ENCODE results near the gene IPO9. TPM values are rescaled to one million over a fixed set of nuclear protein-coding genes. Genes with fewer than 3 reads are reported as not detected.
"Not testable (repeated sequence)": the region's sequence is repeated elsewhere in the genome, so short reads cannot be mapped to it uniquely, and the experiment has no call there.

IPO9 gene
- total RNA-seq, 2 donors from 2014 or later, result 108 to 133 TPM

- Mint-ChIP-seq H3K4me3 (no peak overlapping the region), H3K27ac (peak overlapping the region; percentile 8), H3K27me3 (ENCODE audit: insufficient read depth) (no peaks in the 10 kb centered on the region), H3K36me3 (ENCODE audit: low read depth) (peaks cover 35% of the 10 kb centered on the region), H3K4me1 (peaks cover 26% of the 10 kb centered on the region), H3K9me3 (no peaks in the 10 kb centered on the region)
- H3K27ac ChIP-seq (ENCODE audit: low read depth, low read length), result no peak overlapping the region
- peaks cover 12% of the 10 kb centered on the region for H3K4me1 ChIP-seq (ENCODE audit: control insufficient read depth, insufficient read depth, low read length)
- TF ChIP-seq, protein P1, sequence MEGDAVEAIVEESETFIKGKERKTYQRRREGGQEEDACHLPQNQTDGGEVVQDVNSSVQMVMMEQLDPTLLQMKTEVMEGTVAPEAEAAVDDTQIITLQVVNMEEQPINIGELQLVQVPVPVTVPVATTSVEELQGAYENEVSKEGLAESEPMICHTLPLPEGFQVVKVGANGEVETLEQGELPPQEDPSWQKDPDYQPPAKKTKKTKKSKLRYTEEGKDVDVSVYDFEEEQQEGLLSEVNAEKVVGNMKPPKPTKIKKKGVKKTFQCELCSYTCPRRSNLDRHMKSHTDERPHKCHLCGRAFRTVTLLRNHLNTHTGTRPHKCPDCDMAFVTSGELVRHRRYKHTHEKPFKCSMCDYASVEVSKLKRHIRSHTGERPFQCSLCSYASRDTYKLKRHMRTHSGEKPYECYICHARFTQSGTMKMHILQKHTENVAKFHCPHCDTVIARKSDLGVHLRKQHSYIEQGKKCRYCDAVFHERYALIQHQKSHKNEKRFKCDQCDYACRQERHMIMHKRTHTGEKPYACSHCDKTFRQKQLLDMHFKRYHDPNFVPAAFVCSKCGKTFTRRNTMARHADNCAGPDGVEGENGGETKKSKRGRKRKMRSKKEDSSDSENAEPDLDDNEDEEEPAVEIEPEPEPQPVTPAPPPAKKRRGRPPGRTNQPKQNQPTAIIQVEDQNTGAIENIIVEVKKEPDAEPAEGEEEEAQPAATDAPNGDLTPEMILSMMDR (conservative IDR thresholded peaks at IDR 0.05), result no peak
- H3K9me3 ChIP-seq (ENCODE audit: control insufficient read depth, low read length), result no peaks in the 10 kb centered on the region
- WGBS, 2 experiments (ENCODE audit: insufficient coverage in 1 of 2, insufficient read length in 1 of 2), result 58 to 86% methylated on average over 2 of the region's 2 CpGs
- no peak overlapping the region for H3K9ac ChIP-seq (ENCODE audit: extremely low read depth, low read length, poor library complexity, severe bottlenecking)
- H3K4me3 ChIP-seq (ENCODE audit: low read length), result no peak overlapping the region
- H3K27me3 ChIP-seq (ENCODE audit: control insufficient read depth, insufficient read depth, low read length, poor library complexity, severe bottlenecking), result no peaks in the 10 kb centered on the region
- no peak for DNase-seq
- peaks cover 12% of the 10 kb centered on the region for H3K36me3 ChIP-seq (ENCODE audit: control insufficient read depth, insufficient read depth, low read length)
These were observed 9.4 kb downstream of the IPO9 start for GRCh38 chr1:201838381-201838780.

DNA sequence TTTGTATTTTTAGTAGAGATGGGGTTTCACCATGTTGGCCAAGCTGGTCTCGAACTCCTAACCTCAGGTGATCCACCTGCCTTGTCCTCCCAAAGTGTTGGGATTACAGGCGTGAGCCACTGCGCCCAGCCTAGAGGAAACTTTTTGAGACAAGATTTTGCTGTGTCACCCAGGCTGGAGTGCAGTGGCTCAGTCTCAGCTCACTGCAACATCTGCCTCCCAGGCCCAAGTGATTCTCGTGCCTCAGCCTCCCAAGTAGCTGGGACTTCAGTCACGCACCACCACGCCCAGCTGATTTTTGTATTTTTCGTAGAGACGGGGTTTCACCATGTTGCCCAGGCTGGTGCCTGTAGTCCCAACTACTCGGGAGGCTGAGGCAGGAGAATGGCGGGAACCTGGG is 10.1 kb downstream of the IPO9 start:
- H3K9me3 Mint-ChIP-seq; H3K27me3 Mint-ChIP-seq (ENCODE audit: insufficient read depth); DNase-seq; H3K27me3 ChIP-seq (ENCODE audit: control insufficient read depth, insufficient read depth, low read length, poor library complexity, severe bottlenecking); H3K9ac ChIP-seq (ENCODE audit: extremely low read depth, low read length, poor library complexity, severe bottlenecking); H3K27ac Mint-ChIP-seq; H3K27ac ChIP-seq (ENCODE audit: low read depth, low read length); H3K9me3 ChIP-seq (ENCODE audit: control insufficient read depth, low read length); H3K4me3 Mint-ChIP-seq; H3K4me3 ChIP-seq (ENCODE audit: low read length): not testable (repeated sequence)
- WGBS, 2 experiments (ENCODE audit: insufficient coverage in 1 of 2, insufficient read length in 1 of 2), result 95 to 99% methylated on average over 9 to 10 of the region's 10 CpGs
- peaks cover 12% of the 10 kb centered on the region for H3K36me3 ChIP-seq (ENCODE audit: control insufficient read depth, insufficient read depth, low read length)
- Mint-ChIP-seq H3K36me3 (ENCODE audit: low read depth) (peaks cover 35% of the 10 kb centered on the region), H3K4me1 (peaks cover 26% of the 10 kb centered on the region)
- H3K4me1 ChIP-seq (ENCODE audit: control insufficient read depth, insufficient read depth, low read length), result peaks cover 12% of the 10 kb centered on the region

GRCh38 chr1:201840055-201840454 is 11.1 kb downstream of the IPO9 start:
- Histone ChIP-seq H3K9ac (ENCODE audit: extremely low read depth, low read length, poor library complexity, severe bottlenecking) (no peak overlapping the region), H3K4me1 (ENCODE audit: control insufficient read depth, insufficient read depth, low read length) (peaks cover 12% of the 10 kb centered on the region), H3K36me3 (ENCODE audit: control insufficient read depth, insufficient read depth, low read length) (peaks cover 12% of the 10 kb centered on the region), H3K4me3 (ENCODE audit: low read length) (no peak overlapping the region), H3K27ac (ENCODE audit: low read depth, low read length) (no peak overlapping the region), H3K9me3 (ENCODE audit: control insufficient read depth, low read length) (no peaks in the 10 kb centered on the region), H3K27me3 (ENCODE audit: control insufficient read depth, insufficient read depth, low read length, poor library complexity, severe bottlenecking) (no peaks in the 10 kb centered on the region)
- Mint-ChIP-seq H3K27ac (no peak overlapping the region), H3K4me3 (no peak overlapping the region), H3K36me3 (ENCODE audit: low read depth) (peaks cover 34% of the 10 kb centered on the region), H3K27me3 (ENCODE audit: insufficient read depth) (no peaks in the 10 kb centered on the region), H3K4me1 (peaks cover 26% of the 10 kb centered on the region), H3K9me3 (no peaks in the 10 kb centered on the region)
- DNase-seq, result no peak
- 95 to 96% methylated on average over 3 to 4 of the region's 4 CpGs for WGBS, 2 experiments (ENCODE audit: insufficient coverage in 1 of 2, insufficient read length in 1 of 2)
- TF ChIP-seq, protein P1 (conservative IDR thresholded peaks at IDR 0.05), result no peak

DNA sequence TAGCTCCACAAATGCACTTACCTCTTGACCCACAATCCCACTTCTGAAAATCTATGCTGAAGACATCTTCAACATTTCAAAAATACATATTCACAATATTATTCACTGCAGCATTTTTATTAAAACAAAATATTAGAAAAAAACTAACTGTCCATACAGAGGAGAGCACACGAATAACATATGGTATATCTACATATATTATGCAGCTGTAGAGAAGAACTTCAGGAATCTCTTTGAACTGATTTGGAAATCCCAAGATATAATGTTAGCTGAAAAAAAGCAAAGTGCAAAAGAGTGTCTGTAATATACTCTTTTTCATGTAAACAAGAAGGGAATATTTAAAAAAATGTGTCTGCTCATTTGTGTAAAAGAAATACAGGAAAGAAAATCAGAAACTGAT is 11.5 kb downstream of the IPO9 start:
- no peaks in the 10 kb centered on the region for H3K27me3 Mint-ChIP-seq (ENCODE audit: insufficient read depth)
- TF ChIP-seq, protein P1 (conservative IDR thresholded peaks at IDR 0.05), result no peak
- peaks cover 8% of the 10 kb centered on the region for H3K36me3 ChIP-seq (ENCODE audit: control insufficient read depth, insufficient read depth, low read length)
- H3K9me3 Mint-ChIP-seq, result no peaks in the 10 kb centered on the region
- no peaks in the 10 kb centered on the region for H3K27me3 ChIP-seq (ENCODE audit: control insufficient read depth, insufficient read depth, low read length, poor library complexity, severe bottlenecking)
- H3K4me1 ChIP-seq (ENCODE audit: control insufficient read depth, insufficient read depth, low read length), result peaks cover 12% of the 10 kb centered on the region
- no peak overlapping the region for H3K9ac ChIP-seq (ENCODE audit: extremely low read depth, low read length, poor library complexity, severe bottlenecking)
- H3K36me3 Mint-ChIP-seq (ENCODE audit: low read depth), result peaks cover 30% of the 10 kb centered on the region
- WGBS, 2 experiments (ENCODE audit: insufficient coverage in 1 of 2, insufficient read length in 1 of 2), result 100% methylated on average over 1 of the region's 1 CpG; no CpG with 5 or more reads in 1 of the 2 experiments
- no peak overlapping the region for H3K27ac ChIP-seq (ENCODE audit: low read depth, low read length)
- H3K27ac Mint-ChIP-seq, result no peak overlapping the region
- peaks cover 26% of the 10 kb centered on the region for H3K4me1 Mint-ChIP-seq
- no peak overlapping the region for H3K4me3 ChIP-seq (ENCODE audit: low read length)
- H3K4me3 Mint-ChIP-seq, result no peak overlapping the region
- H3K9me3 ChIP-seq (ENCODE audit: control insufficient read depth, low read length), result no peaks in the 10 kb centered on the region
- no peak for DNase-seq
